ENCODE measurements around the gene NALCN.

NALCN gene

GRCh38 chr13:101271681-101272245 lies 144.5 kb downstream of the NALCN start:
- FAIRE-seq: no peak

- no peak for FAIRE-seq
These were observed 148.7 kb downstream of the NALCN start for GRCh38 chr13:101267656-101268055.

- FAIRE-seq: no peak
These were observed 150.4 kb downstream of the NALCN start for GRCh38 chr13:101265934-101266333.

GRCh38 chr13:101264931-101265330 lies 151.4 kb downstream of the NALCN start:
- no peak for FAIRE-seq

GRCh38 chr13:101262306-101262705 lies 154.0 kb downstream of the NALCN start:
- no peak for FAIRE-seq

- FAIRE-seq: no peak
These were observed 157.8 kb downstream of the NALCN start for GRCh38 chr13:101258509-101258908.

GRCh38 chr13:101258071-101258470 lies 158.2 kb downstream of the NALCN start:
- no peak for FAIRE-seq

GRCh38 chr13:101248739-101249514 lies 167.4 kb downstream of the NALCN start:
- no peak for FAIRE-seq

- FAIRE-seq: no peak
These were observed 173.6 kb downstream of the NALCN start for GRCh38 chr13:101242720-101243119.

- FAIRE-seq: no peak
These were observed 177.8 kb downstream of the NALCN start for GRCh38 chr13:101238555-101238954.

GRCh38 chr13:101231751-101232428 lies 184.4 kb downstream of the NALCN start:
- FAIRE-seq: no peak

- FAIRE-seq: no peak
These were observed 185.9 kb downstream of the NALCN start for GRCh38 chr13:101230271-101230890.

- no peak for FAIRE-seq
These were observed 196.6 kb downstream of the NALCN start for GRCh38 chr13:101219609-101220265.

GRCh38 chr13:101218484-101218883 lies 197.8 kb downstream of the NALCN start:
- FAIRE-seq: no peak

- FAIRE-seq: no peak
These were observed 199.2 kb downstream of the NALCN start for GRCh38 chr13:101217086-101217485.

GRCh38 chr13:101211261-101211660 lies 205.0 kb downstream of the NALCN start:
- no peak for FAIRE-seq

GRCh38 chr13:101210774-101211173 lies 205.5 kb downstream of the NALCN start:
- no peak for FAIRE-seq

- no peak for FAIRE-seq
These were observed 207.0 kb downstream of the NALCN start for GRCh38 chr13:101209206-101209893.

- no peak for FAIRE-seq
These were observed 210.9 kb downstream of the NALCN start for GRCh38 chr13:101205408-101205807.

- no peak for FAIRE-seq
These were observed 211.9 kb downstream of the NALCN start for GRCh38 chr13:101204270-101205020.

- no peak for FAIRE-seq
These were observed 213.7 kb downstream of the NALCN start for GRCh38 chr13:101202590-101202989.

GRCh38 chr13:101190976-101191375 lies 225.3 kb downstream of the NALCN start:
- FAIRE-seq: no peak

Data from A204.1 (cell line).